ENCODE results near the gene HDAC7. TPM values are rescaled to one million over a fixed set of nuclear protein-coding genes. Genes with fewer than 3 reads are reported as not detected.
A peak's percentile ranks its signal among the peaks of the same experiment; 100 is the strongest.
"Not testable (repeated sequence)": the region's sequence is repeated elsewhere in the genome, so short reads cannot be mapped to it uniquely, and the experiment has no call there.

The HDAC7 gene
- total RNA-seq, 1 donor from 2014 or later, result 76.1 TPM

DNA sequence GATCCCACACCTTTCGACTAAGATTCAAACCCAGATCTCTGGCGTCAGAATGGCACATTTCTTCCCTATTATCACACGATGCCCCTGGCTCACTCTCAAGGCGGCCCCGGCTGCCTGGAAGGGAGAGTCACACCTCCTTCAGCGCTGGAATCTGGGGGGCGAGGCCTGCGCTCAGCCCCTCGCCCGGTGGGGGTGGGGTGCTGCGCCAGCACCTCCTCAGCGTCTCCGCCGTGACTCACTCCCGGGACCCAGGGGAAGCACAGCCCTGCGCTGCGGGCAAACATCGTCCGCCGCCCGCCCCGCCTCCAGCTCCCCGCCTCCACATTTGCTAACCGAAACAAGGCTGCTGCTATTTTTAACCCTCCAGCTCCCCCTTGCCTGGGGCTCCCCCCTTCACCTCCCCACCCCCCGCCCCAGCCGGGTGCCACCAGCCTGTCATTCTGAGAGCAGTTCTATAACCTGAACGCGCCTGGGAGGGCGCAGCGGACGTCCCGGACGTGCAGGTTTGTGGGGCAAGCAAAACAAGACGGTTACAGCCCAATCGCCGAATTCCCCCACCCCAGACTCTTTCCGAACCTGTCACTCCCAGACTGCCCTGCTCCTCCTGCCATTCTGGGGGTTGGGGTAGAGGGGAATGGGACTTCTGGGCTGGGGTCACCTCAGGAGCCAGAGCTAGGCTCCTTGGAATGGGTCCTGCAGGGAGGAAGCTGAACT lies 6.7 kb downstream of the HDAC7 start:
- DNase-seq (ENCODE audit: extremely low spot score, unreplicated experiment), result no peak
- Mint-ChIP-seq H3K27ac (peak overlapping the region; percentile 93), H3K9me3 (no peaks in the 10 kb centered on the region), H3K4me3 (peak overlapping the region; percentile 82), H3K4me1 (ENCODE audit: unreplicated experiment) (peaks cover 65% of the 10 kb centered on the region), H3K36me3 (no peaks in the 10 kb centered on the region), H3K27me3 (no peaks in the 10 kb centered on the region)
- TF ChIP-seq, protein P1, sequence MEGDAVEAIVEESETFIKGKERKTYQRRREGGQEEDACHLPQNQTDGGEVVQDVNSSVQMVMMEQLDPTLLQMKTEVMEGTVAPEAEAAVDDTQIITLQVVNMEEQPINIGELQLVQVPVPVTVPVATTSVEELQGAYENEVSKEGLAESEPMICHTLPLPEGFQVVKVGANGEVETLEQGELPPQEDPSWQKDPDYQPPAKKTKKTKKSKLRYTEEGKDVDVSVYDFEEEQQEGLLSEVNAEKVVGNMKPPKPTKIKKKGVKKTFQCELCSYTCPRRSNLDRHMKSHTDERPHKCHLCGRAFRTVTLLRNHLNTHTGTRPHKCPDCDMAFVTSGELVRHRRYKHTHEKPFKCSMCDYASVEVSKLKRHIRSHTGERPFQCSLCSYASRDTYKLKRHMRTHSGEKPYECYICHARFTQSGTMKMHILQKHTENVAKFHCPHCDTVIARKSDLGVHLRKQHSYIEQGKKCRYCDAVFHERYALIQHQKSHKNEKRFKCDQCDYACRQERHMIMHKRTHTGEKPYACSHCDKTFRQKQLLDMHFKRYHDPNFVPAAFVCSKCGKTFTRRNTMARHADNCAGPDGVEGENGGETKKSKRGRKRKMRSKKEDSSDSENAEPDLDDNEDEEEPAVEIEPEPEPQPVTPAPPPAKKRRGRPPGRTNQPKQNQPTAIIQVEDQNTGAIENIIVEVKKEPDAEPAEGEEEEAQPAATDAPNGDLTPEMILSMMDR (conservative IDR thresholded peaks at IDR 0.05), result no peak

DNA sequence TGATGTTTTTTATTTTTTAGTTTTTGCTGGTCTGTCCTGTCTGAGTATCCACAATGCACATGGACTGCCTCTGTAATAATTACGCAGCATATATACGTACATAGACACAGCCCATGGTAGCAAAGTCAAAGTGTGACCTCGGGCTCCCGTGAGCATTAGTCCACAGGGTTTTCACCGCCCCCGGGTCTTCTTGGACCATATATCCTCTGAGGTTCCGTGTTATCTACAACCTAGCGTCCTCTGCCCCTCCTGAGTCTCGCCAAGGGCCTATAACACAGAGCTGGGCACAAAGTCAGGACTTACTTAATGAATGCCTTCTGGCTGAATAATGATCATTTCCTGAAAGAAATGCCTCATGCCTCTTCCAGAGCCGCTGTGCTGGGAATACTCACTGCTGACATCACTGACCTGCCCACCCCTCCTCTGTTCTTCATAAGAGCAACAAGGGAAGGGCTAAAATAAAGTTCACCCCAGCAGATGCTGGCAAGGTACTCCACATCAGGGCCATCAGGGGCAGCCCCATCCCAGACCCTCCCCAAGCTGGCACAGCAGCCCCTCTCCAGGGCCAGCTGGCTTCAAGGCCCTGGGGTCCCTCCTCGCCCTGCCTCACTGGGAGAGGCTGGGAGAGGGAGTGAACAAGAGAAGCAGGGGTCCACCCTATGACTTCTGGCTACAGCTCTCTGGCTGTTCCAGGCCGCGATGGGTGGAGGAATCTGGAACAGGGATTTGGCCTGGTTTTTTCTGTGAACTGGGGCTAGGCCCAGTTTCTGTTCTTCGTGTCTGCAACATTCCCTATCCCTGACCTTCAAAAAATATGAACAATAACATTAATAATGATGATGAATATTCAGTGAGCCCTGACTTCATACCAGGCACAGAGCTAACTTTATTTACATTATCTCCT lies 7.9 kb downstream of the HDAC7 start:
- Mint-ChIP-seq H3K4me1 (ENCODE audit: unreplicated experiment) (peaks cover 60% of the 10 kb centered on the region), H3K9me3 (no peaks in the 10 kb centered on the region), H3K27me3 (no peaks in the 10 kb centered on the region), H3K36me3 (no peaks in the 10 kb centered on the region), H3K27ac (peak overlapping the region; percentile 93), H3K4me3 (peak overlapping the region; percentile 82)
- no peak for DNase-seq (ENCODE audit: extremely low spot score, unreplicated experiment)
- TF ChIP-seq, protein P1 (conservative IDR thresholded peaks at IDR 0.05), result no peak

DNA sequence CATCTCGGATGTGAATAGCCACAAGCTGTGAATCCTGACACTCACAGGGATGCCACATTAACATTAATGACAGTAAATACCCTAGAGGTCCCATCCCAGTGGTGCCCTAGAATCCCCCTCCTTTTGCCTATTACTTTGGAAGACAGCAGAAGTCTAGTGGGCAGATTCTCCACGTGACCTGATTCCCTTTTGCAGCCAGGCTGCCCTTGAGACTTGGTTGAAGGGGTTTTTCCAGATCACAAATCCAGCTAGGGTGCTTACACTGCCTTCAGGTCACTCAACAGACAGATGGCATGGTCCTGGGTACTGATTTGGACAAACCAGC lies 8.7 kb downstream of the HDAC7 start:
- H3K27ac Mint-ChIP-seq, result peak overlapping the region; percentile 93
- peak overlapping the region; percentile 51 for H3K4me3 Mint-ChIP-seq
- no peaks in the 10 kb centered on the region for H3K27me3 Mint-ChIP-seq
- no peaks in the 10 kb centered on the region for H3K9me3 Mint-ChIP-seq
- no peaks in the 10 kb centered on the region for H3K36me3 Mint-ChIP-seq
- TF ChIP-seq, protein P1 (conservative IDR thresholded peaks at IDR 0.05), result no peak
- DNase-seq (ENCODE audit: extremely low spot score, unreplicated experiment), result no peak
- H3K4me1 Mint-ChIP-seq (ENCODE audit: unreplicated experiment), result peaks cover 56% of the 10 kb centered on the region

DNA sequence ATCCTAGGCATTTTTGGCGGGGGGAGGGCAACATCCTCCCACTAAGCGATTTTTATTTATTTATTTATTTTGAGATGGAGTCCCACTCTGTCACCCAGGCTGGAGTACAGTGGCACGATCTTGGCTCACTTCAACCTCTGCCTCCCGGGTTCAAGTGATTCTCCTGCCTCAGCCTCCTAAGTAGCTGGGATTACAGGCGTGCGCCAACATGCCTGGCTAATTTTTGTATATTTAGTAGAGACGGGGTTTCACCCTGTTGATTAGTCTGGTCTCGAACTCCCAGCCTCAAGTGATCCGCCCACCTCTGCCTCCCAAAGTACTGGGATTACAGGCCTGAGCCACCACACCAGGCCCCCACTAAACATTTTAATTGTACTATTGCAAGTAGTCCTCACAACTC lies 10.2 kb downstream of the HDAC7 start:
- H3K4me1 Mint-ChIP-seq (ENCODE audit: unreplicated experiment), result peaks cover 62% of the 10 kb centered on the region

DNA sequence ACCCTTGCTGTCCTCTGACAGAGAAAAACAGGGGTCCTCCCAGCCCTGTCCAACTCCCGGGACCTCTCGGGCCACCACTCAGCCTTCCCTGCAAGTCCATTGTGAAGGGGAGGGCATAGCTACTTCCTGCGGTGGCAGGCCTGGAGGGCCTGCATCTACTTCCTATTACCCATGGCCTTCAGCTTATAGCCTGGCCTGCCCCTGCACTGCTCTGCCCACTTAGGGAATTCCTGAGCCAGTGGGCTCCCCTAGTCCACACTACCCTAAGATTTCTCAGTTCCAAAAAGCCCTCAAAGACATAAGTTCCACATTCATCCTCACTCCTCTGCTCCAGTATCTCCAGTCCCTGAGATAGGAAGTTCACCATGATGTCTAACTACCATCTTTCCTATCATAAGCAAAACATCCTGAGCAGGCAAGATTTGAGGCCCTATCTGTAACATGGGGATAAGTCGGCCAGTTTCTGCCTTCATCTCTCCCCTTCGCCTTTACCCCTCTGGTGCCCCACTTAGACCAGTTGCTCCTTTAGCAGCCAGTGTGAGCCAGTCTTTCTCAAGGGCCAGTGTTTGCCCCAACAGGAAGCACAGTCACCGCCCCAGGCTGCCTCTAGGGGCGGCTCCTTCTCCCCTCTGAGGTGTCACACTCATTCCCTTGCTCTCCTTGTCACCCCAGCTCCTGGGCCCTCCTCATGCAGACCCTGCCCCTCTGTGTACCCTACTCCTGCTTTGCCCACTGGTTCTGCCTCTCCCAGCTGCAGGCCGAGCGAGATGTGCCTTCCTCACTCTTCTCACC lies 10.9 kb downstream of the HDAC7 start:
- Mint-ChIP-seq H3K27ac (no peak overlapping the region), H3K9me3 (no peaks in the 10 kb centered on the region), H3K27me3 (no peaks in the 10 kb centered on the region), H3K36me3 (no peaks in the 10 kb centered on the region), H3K4me3 (peak overlapping the region; percentile 2), H3K4me1 (ENCODE audit: unreplicated experiment) (peaks cover 64% of the 10 kb centered on the region)
- DNase-seq (ENCODE audit: extremely low spot score, unreplicated experiment), result no peak
- TF ChIP-seq, protein P1 (conservative IDR thresholded peaks at IDR 0.05), result peak; percentile 35

More for the DNA sequence above, 10.2 kb downstream of the HDAC7 start:
- not testable (repeated sequence) for H3K9me3 Mint-ChIP-seq; DNase-seq (ENCODE audit: extremely low spot score, unreplicated experiment); H3K4me3 Mint-ChIP-seq; H3K27me3 Mint-ChIP-seq; H3K27ac Mint-ChIP-seq; H3K36me3 Mint-ChIP-seq

Data from type B pancreatic cell (in vitro differentiated cells).